Neural crest cell (in vitro differentiated cells): Measurements from ENCODE around the gene DDR1. TPM values are rescaled to one million over a fixed set of nuclear protein-coding genes. Genes with fewer than 3 reads are reported as not detected.

Experiments used
- DNase-seq: peaks from one replicate; pipeline ENCODE4 v3.0.0; 2021; ENCODE audit warnings: low read depth, mixed read lengths, low spot score
- H3K27ac Mint-ChIP-seq: one replicate; pipeline ENCODE4 v1.8.0; 2021; ENCODE audit warnings: mild to moderate bottlenecking, mixed read lengths; ENCODE audit not compliant: unreplicated experiment
- H3K27me3 Mint-ChIP-seq: 2 replicates; pipeline ENCODE4 v1.8.0; 2021; ENCODE audit warnings: low read depth, mild to moderate bottlenecking, mixed read lengths
- H3K36me3 Mint-ChIP-seq: 2 replicates; pipeline ENCODE4 v1.8.0; 2021; ENCODE audit warnings: low read depth, mild to moderate bottlenecking, mixed read lengths
- H3K4me1 Mint-ChIP-seq: 2 replicates; pipeline ENCODE4 v1.8.0; 2021; ENCODE audit warnings: mixed read lengths
- H3K4me3 Mint-ChIP-seq: one replicate; pipeline ENCODE4 v1.8.0; 2021; ENCODE audit warnings: mild to moderate bottlenecking, mixed read lengths
- H3K9me3 Mint-ChIP-seq: 2 replicates; pipeline ENCODE4 v1.8.0; 2021; ENCODE audit warnings: mixed read lengths
- CTCF ChIP-seq: fragments of 200-600 bp; sonication (generic); conservative IDR thresholded peaks from 2 replicates; pipeline ENCODE4 v1.5.0; 2021; ENCODE audit warnings: antibody characterized with exemption, mild to moderate bottlenecking
- total RNA-seq: library from RNA; stranded (reverse); gene quantifications from 2 replicates; pipeline ENCODE4 v1.2.1, GENCODE V29; 2021

DDR1 gene
- total RNA-seq, 1 donor from 2014 or later, result 178 TPM

DNA sequence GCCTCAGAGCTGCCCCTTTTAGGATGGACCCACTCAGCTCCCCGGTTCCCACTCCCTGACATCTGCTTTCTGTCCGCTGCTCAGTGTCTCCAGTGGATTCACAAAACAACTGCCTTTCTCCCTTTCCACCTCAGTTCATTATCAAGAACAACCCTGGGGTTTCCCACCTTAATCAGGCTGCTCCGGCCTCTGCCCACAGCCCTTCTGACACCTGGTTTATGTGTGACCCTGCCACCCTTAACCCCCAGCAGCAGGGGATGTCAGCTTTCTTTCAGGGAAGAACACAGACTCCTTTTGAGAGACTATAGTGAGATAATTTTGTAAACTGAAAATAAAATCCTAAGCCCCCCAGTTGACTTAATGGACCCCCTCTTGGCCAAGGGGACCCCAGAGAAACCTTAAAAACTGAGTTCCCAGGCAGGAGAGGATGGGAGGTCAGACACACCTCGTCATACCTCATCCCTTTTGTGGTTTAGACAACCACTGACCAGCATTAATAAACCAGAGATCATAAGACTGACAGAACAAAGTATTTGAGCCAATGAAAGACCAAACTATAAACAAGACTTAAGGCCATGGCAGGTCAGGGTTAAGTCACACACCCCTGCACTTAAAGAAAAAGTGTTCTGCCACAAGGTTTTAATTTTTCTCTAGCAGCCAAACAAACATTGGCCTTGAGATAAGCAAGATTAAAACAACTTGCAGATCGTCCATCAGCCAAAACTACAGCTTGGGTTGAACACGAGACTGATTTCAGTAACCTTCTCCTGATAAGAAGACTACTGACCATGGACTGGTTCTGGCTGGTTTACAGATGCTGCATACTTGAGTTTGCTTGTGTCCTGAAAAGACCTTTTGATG lies 42.4 kb upstream of the DDR1 start:
- Mint-ChIP-seq H3K4me1 (peaks cover 52% of the 10 kb centered on the region), H3K27ac (no peak overlapping the region), H3K36me3 (no peaks in the 10 kb centered on the region), H3K9me3 (no peaks in the 10 kb centered on the region), H3K27me3 (no peaks in the 10 kb centered on the region), H3K4me3 (no peak overlapping the region)
- no peak for TF ChIP-seq CTCF
- no peak for DNase-seq

DNA sequence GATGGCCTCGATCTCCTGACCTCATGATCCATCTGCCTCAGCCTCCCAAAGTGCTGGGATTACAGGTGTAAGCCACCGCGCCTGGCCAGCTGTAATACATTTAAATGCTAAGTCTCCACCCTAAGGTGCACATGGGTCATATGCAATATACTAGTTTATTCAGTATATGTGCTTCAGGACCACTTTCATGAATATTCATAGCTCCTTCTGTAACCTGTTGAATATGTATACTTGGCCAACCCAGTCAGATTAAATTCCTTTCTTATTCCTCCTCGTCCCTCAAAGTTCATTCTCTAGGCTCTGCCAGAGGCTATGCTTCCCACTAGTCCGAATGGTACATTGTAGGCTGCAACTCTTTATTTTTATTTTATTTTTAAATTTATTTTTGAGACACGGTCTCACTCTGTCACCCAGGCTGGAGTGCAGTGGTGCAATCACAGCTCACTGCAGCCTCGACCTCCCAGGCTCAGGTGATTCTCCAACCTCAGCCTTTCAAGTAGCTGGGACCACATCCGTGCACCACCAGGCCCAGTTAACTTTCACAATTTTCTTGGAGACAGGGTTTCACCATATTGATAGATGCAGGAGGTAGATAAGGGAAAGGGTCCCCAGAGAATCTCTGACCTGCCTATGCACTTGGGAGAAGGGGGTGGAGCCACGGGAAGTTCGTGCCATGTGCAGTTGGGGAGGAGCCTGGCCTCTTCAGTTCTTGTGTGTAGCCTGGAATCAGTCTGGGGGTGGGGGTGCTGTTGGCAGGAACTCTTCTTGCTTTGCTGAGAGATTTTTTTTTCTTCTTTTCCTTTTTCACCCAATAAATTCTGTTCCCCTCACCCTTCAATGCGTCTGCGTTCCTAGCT lies 41.3 kb upstream of the DDR1 start:
- no peak for DNase-seq
- TF ChIP-seq CTCF, result no peak
- H3K4me3 Mint-ChIP-seq, result no peak overlapping the region
- H3K4me1 Mint-ChIP-seq, result peaks cover 56% of the 10 kb centered on the region
- no peaks in the 10 kb centered on the region for H3K27me3 Mint-ChIP-seq
- H3K9me3 Mint-ChIP-seq, result no peaks in the 10 kb centered on the region
- H3K36me3 Mint-ChIP-seq, result no peaks in the 10 kb centered on the region
- H3K27ac Mint-ChIP-seq, result no peak overlapping the region

DNA sequence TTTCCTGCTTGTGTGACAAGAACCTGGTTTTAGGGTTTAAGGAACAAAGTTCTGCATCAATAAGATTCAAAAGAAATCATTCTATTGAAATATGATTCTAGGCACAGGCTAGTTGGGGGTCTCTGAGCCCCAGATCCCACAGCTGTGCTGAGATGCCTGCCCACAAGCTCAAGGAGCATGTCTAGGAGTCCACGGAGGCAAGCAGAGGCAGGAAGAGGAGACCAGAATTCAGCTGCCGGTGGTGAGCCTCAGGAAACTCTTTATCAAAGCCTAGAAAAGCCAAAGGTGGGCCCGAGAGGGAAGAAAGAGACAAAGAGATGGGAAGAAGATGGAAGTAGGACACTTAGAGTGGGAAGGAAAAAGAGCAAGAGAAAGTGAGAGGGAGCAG lies 40.7 kb upstream of the DDR1 start:
- Mint-ChIP-seq H3K4me1 (peaks cover 53% of the 10 kb centered on the region), H3K9me3 (no peaks in the 10 kb centered on the region), H3K36me3 (no peaks in the 10 kb centered on the region), H3K4me3 (no peak overlapping the region), H3K27me3 (no peaks in the 10 kb centered on the region), H3K27ac (no peak overlapping the region)
- no peak for DNase-seq
- TF ChIP-seq CTCF, result no peak

DNA sequence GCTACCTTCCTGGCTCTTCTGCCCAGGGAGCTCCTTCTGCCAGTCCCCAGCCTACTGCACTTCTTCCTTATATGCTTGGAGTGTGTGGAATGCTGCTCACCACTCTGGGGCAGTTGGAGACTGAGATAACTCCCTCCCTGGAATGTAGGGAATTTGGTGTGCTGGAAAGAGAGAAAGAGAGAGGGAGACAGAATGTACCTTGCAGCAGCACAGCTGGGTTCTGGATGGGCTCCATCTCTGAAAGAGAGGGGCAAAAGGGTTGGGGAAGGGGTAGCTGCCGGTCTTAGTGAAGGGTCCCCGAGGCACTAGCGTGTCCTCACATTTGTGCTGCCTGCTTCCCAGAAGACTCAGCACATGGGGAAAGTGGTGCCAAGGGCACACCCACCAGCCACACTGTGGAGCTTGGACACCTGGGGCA lies 40.2 kb upstream of the DDR1 start:
- H3K4me1 Mint-ChIP-seq, result peaks cover 49% of the 10 kb centered on the region

GRCh38 chr6:30845183-30845582 lies 39.1 kb upstream of the DDR1 start:
- no peaks in the 10 kb centered on the region for H3K36me3 Mint-ChIP-seq
- no peak overlapping the region for H3K4me3 Mint-ChIP-seq
- peaks cover 4% of the 10 kb centered on the region for H3K9me3 Mint-ChIP-seq
- H3K4me1 Mint-ChIP-seq, result peaks cover 49% of the 10 kb centered on the region
- no peak for TF ChIP-seq CTCF
- no peaks in the 10 kb centered on the region for H3K27me3 Mint-ChIP-seq
- H3K27ac Mint-ChIP-seq, result no peak overlapping the region
- DNase-seq, result no peak

More for the DNA sequence above, 40.2 kb upstream of the DDR1 start:
- TF ChIP-seq CTCF, result no peak
- no peak for DNase-seq
- no peaks in the 10 kb centered on the region for H3K36me3 Mint-ChIP-seq
- no peaks in the 10 kb centered on the region for H3K9me3 Mint-ChIP-seq
- H3K27me3 Mint-ChIP-seq, result no peaks in the 10 kb centered on the region
- no peak overlapping the region for H3K4me3 Mint-ChIP-seq
- no peak overlapping the region for H3K27ac Mint-ChIP-seq
